ENCODE data around the gene EIPR1.

DNA sequence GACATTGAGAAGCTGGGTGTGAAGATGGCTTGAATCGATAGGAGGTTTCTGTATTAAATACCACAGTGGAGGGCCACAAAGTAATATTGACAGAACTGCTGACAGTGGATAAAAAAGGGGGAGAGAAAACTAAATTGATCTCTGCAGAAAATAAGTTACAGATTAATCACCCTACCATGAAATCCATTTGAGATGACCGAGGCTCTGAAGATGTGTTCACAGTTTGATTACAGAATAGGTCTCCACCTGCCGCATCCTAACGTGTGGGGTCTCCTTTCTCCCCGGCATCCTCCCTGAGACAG, 165.6 kb downstream of the EIPR1 start:
- TF ChIP-seq RFX5 (IDR thresholded peaks at IDR 0.05) = no peak
- TF ChIP-seq CTCF (IDR thresholded peaks at IDR 0.05) = no peak
- no peak for TF ChIP-seq JUNB (IDR thresholded peaks at IDR 0.05)
- no peak for TF ChIP-seq RCOR1 (IDR thresholded peaks at IDR 0.05; ENCODE audit: low read depth, low read length)
- TF ChIP-seq SREBF2 (IDR thresholded peaks at IDR 0.05) = no peak
